Left kidney (tissue), 2 donors: ENCODE measurements around the gene TIAL1. TPM values are rescaled to one million over a fixed set of nuclear protein-coding genes. Genes with fewer than 3 reads are reported as not detected.
"Not testable (repeated sequence)": the region's sequence is repeated elsewhere in the genome, so short reads cannot be mapped to it uniquely, and the experiment has no call there.

Experiments used
- DNase-seq: peaks from one replicate; pipeline ENCODE4 v3.0.0-alpha.2; 2013
- polyA plus RNA-seq: library from polyadenylated mRNA; unstranded; fragments of 120-200 nt; gene quantifications from one replicate; pipeline ENCODE4 v1.2.1, GENCODE V29; 2013; ENCODE audit not compliant: insufficient read length

The TIAL1 gene
- polyA plus RNA-seq, 1 donor: 222 TPM

DNA sequence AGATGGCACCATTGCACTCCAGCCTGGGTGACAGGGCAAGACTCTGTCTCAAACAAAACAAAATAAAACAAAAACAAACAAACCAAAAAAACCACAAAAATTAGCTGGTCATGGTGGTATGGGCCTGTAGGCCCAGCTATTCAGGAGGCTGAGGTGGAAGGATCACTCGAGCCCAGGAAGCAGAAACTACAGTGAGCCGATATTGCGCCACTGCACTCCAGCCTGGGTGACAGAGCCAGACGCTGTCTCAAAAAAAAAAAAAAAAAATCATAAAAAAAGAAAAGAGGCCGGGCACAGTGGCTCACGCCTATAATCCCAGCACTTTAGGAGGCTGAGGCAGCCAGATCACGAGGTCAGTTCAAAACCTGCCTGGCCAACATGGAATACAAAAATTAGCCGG, 64.0 kb downstream of the TIAL1 start:
- not testable (repeated sequence) for DNase-seq

DNA sequence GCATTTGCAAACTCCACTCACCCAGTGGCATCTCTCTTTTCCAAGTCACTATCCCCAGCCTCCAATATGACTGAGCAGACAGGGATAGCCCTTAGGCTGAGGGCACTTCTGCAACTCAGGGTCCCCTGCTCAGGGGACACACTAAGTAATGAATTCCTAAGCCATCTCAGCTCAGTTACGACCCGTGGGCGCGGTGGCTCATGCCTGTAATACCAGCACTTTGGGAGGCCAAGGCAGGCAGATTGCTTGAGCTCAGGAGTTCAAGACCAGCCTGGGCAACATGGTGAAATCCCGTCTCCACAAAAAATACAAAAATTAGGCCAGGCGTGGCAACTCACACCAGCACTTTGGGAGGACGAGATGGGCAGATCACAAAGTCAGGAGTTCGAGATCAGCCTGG, 64.5 kb downstream of the TIAL1 start:
- not testable (repeated sequence) for DNase-seq

GRCh38 chr10:119531067-119531466, 65.7 kb downstream of the TIAL1 start:
- DNase-seq: no peak

- not testable (repeated sequence) for DNase-seq
Measured at GRCh38 chr10:119528663-119529237, 68.0 kb downstream of the TIAL1 start.

DNA sequence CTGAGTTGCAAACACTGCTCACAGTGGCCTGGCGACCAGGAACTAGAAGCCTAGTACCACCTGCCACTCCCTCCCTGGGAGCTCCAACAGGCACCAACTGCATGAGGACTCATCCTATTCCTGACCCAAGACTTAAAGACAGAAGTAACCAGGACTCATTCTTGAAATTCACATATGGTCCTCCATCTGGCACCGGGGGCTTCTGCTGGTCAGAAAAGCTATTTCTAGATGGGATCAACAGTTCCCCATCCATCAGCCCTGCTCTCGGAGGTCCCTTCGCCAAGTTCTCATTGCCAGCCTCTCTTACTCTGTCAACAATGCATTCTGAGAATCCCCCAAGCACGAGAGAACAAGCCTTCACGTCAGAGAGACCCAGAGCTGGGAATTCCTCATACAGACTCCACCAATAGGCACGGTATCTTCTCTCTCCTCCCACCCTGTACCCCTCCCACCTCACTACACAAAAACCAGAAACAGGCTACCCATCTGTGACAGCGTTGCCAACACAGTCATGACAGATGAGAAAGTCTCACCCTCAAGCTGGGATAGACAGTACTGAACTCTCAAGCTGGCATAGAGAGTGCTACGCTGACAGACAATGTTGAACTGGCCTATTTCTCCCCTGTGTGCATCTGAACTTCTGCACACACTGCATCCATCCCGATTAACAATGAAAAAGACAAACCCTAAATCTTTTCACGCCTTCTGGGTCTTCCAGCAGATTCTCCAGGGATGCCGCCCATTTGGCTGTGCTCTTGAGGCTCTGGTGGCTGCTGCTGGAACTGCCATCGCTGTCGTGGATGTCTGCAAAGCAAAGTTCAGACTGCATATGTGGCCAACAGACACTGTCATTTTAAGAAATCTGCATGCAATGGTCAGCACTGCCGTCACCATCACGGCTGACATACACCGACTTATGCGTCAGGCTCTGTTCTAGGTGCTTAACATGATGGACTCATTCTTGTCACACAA, 69.9 kb downstream of the TIAL1 start:
- DNase-seq: no peak

DNA sequence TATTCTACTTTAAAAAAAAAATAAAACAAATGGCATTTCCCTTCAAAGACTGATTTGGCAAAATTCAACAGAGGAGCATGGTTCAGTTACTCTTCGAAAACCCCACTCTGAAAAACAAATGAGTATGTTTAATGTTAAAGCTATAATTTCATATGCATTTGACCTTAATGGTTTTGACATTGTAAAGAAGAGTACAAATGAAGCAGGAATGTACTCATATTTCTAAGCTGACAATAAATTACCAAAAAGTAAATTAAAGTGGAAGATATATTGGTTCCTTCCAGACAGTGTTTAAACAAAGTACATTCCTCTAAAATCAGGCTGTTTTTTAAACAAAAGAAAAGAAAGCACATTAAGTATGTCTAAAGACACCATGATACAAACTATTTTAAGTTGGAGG, 70.6 kb downstream of the TIAL1 start:
- DNase-seq: no peak

- DNase-seq: no peak
Measured at GRCh38 chr10:119525116-119525515, 71.6 kb downstream of the TIAL1 start.

DNA sequence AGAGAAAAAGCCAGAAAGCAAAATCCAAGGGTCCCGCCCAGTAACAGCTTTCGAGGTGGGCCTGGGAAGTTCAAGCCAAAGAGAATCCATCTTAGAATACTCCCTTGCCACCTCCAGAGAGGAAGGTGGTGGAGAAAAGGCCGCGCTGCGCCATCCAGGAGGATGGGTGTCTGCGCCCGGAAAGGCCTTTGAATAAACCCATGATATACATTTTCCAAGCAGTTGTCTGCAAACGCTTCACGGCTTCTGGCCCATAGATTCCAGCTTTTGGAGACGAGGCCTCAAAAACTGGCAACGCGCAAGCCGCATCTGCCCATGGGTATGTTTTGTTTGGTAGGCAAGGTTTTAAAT, 72.1 kb downstream of the TIAL1 start:
- no peak for DNase-seq

GRCh38 chr10:119523895-119524719, 72.7 kb downstream of the TIAL1 start:
- no peak for DNase-seq

Other genes starting within 250 kb of the TIAL1 start
- 26.9 TPM for gene RGS10, start 54.2 kb downstream of the TIAL1 start, polyA plus RNA-seq
- 24.5 TPM for gene BAG3, start 54.4 kb upstream of the TIAL1 start, polyA plus RNA-seq
- gene INPP5F, start 129.1 kb upstream of the TIAL1 start, polyA plus RNA-seq: 72.9 TPM